GM12878 (cell line): ENCODE data around the gene SPAG6. TPM values are rescaled to one million over a fixed set of nuclear protein-coding genes. Genes with fewer than 3 reads are reported as not detected.

Source experiments
- ATAC-seq: fragments of 200-7000 bp; cut with Tn5 transposase; 3 replicates; pipeline ENCODE4 v1.9.1; 2020; ENCODE audit warnings: mild to moderate bottlenecking, moderate library complexity
- BruUV-seq: library from RNA; stranded (reverse); fragments of 400-500 nt; replicated peaks from 2 replicates; lab custom pipeline; 2021; lab: Mats Ljungman, UMichigan
- CTCF ChIA-PET: fragments of 300-600 bp; sonication (Branson Sonifier 250); formaldehyde crosslinking; extraction: SDS; loops from one replicate; lab custom pipeline; 2021; ENCODE audit warnings: inconsistent platforms; lab: Yijun Ruan, JAX
- POLR2A ChIA-PET: fragments of 350-600 bp; formaldehyde crosslinking; extraction: SDS; loops from one replicate; lab custom pipeline; 2021; ENCODE audit warnings: inconsistent platforms; lab: Charles Lee
- RAD21 ChIA-PET: fragments of 300-600 bp; sonication (Branson Sonifier 250); formaldehyde crosslinking; loops from one replicate; lab custom pipeline; 2023; ENCODE audit warnings: antibody characterized with exemption; ENCODE audit not compliant: unreplicated experiment; lab: Charles Lee
- SMC1A ChIA-PET: fragments of 300-600 bp; sonication (Branson Sonifier 250); formaldehyde crosslinking; loops from one replicate; lab custom pipeline; 2023; ENCODE audit not compliant: unreplicated experiment, uncharacterized antibody; lab: Charles Lee
- DNase-seq: peaks from one replicate; pipeline ENCODE4 v3.0.0-alpha.2; 2011; ENCODE audit warnings: low read depth, low spot score
- FAIRE-seq: peaks from 3 replicates; lab custom pipeline; 2011; peaks lifted over from hg19 to GRCh38; lab: Jason Lieb, UNC
- H2AFZ ChIP-seq: 2 replicates; pipeline ENCODE4 v1.6.0; 2011; ENCODE audit warnings: low read depth, low read length, control low read depth; ENCODE audit not compliant: control insufficient read depth
- H3K27ac ChIP-seq: 2 replicates; pipeline ENCODE4 v1.5.1; 2011; ENCODE audit warnings: control low read depth; ENCODE audit not compliant: control insufficient read depth, insufficient read depth
- H3K27me3 ChIP-seq, 2 experiments: replicated peaks in 1 of 2; 2 replicates each; pipeline versions ENCODE4 v1.6.0 to v1.6.1; 2011; ENCODE audit warnings: low read length in 1 of 2; ENCODE audit not compliant: control insufficient read depth in 2 of 2, insufficient read depth in 2 of 2
- H3K36me3 ChIP-seq, 2 experiments: 2 replicates each; pipeline ENCODE4 v1.5.1; 2011; ENCODE audit warnings: low read length in 1 of 2; ENCODE audit not compliant: control insufficient read depth in 2 of 2, insufficient read depth in 2 of 2
- H3K4me1 ChIP-seq: 2 replicates; pipeline ENCODE4 v1.6.1; 2011; ENCODE audit warnings: mild to moderate bottlenecking, low read length, moderate library complexity, mixed read lengths; ENCODE audit not compliant: control insufficient read depth, insufficient read depth
- H3K4me2 ChIP-seq: 2 replicates; pipeline ENCODE4 v1.6.0; 2011; ENCODE audit warnings: control low read depth; ENCODE audit not compliant: control insufficient read depth, insufficient read depth
- H3K4me3 ChIP-seq: fragments of 200-600 bp; sonication (generic); 2 replicates; pipeline ENCODE4 v1.5.1; 2016
- H3K79me2 ChIP-seq: 2 replicates; pipeline ENCODE4 v1.6.0; 2011; ENCODE audit warnings: low read length; ENCODE audit not compliant: control insufficient read depth, insufficient read depth
- H3K9ac ChIP-seq: 2 replicates; pipeline ENCODE4 v1.8.0; 2011; ENCODE audit warnings: low read length, control low read depth, mixed read lengths; ENCODE audit not compliant: control insufficient read depth, insufficient read depth
- H3K9me3 ChIP-seq: replicated peaks from 3 replicates; pipeline ENCODE4 v1.5.1; 2011; ENCODE audit warnings: mild to moderate bottlenecking, low read length; ENCODE audit not compliant: control insufficient read depth, insufficient read depth
- H4K20me1 ChIP-seq: 2 replicates; pipeline ENCODE4 v1.6.0; 2011; ENCODE audit not compliant: control insufficient read depth, insufficient read depth
- ASH2L ChIP-seq: fragments of 300-600, 200-600 bp; sonication (generic); IDR thresholded peaks from 2 replicates; pipeline ENCODE4 v1.6.1; 2017; ENCODE audit warnings: low read depth, mild to moderate bottlenecking, borderline replicate concordance
- BMI1 ChIP-seq: fragments of 450-650 bp; IDR thresholded peaks from 2 replicates; pipeline ENCODE4 v1.6.1; 2016; ENCODE audit warnings: mild to moderate bottlenecking, moderate library complexity, borderline replicate concordance
- CHD2 ChIP-seq: IDR thresholded peaks from 2 replicates; pipeline ENCODE4 v1.6.1; 2011; ENCODE audit warnings: low read depth, low read length, improper control_type of control experiment, borderline replicate concordance
- CUX1 ChIP-seq: IDR thresholded peaks from 2 replicates; pipeline ENCODE4 v1.6.1; 2012; ENCODE audit warnings: improper control_type of control experiment, low read depth, low read length; ENCODE audit not compliant: insufficient replicate concordance
- ELK1 ChIP-seq: IDR thresholded peaks from 2 replicates; pipeline ENCODE4 v1.6.1; 2012; ENCODE audit warnings: low read depth, low read length, improper control_type of control experiment
- HDGF ChIP-seq: fragments of 450-650 bp; IDR thresholded peaks from 2 replicates; pipeline ENCODE4 v1.6.1; 2016; ENCODE audit warnings: antibody characterized with exemption
- MEF2B ChIP-seq: fragments of 450-650 bp; IDR thresholded peaks from 2 replicates; pipeline ENCODE4 v1.6.1; 2018; ENCODE audit warnings: mild to moderate bottlenecking, moderate library complexity; ENCODE audit not compliant: partially characterized antibody, poor library complexity, severe bottlenecking
- NBN ChIP-seq: fragments of 450-650 bp; IDR thresholded peaks from 2 replicates; pipeline ENCODE4 v1.6.1; 2016
- PAX8 ChIP-seq: fragments of 450-650 bp; IDR thresholded peaks from 2 replicates; pipeline ENCODE4 v1.6.1; 2017; ENCODE audit warnings: mild to moderate bottlenecking, moderate library complexity
- POLR2AphosphoS5 ChIP-seq: IDR thresholded peaks from 2 replicates; pipeline ENCODE4 v1.6.1; 2011; ENCODE audit warnings: mild to moderate bottlenecking, low read length, inconsistent platforms
- RUNX3 ChIP-seq: IDR thresholded peaks from 2 replicates; pipeline ENCODE4 v1.6.1; 2012; ENCODE audit warnings: low read length, inconsistent platforms
- TBL1XR1 ChIP-seq: IDR thresholded peaks from 2 replicates; pipeline ENCODE4 v1.6.1; 2012; ENCODE audit warnings: low read depth, low read length, improper control_type of control experiment
- ZBED1 ChIP-seq: IDR thresholded peaks from 2 replicates; pipeline ENCODE4 v1.6.1; 2016; ENCODE audit warnings: borderline replicate concordance
- ZNF384 ChIP-seq: IDR thresholded peaks from 2 replicates; pipeline ENCODE4 v1.6.1; 2012; ENCODE audit warnings: low read depth, mild to moderate bottlenecking, low read length, improper control_type of control experiment, borderline replicate concordance
- WGBS: methylation state at CpG from one replicate; pipeline ENCODE4 v1.1.6; 2016; ENCODE audit warnings: low lambda C conversion rate; ENCODE audit not compliant: insufficient replicate concordance, insufficient coverage; ENCODE audit errors: missing lambda C conversion rate; 5-methylcytosine and 5-hydroxymethylcytosine counted together
- in situ Hi-C: fragments of 300-500 bp; cut with MboI; formaldehyde crosslinking; loops from 9 replicates; pipeline ENCODE4 v1.14.3; 2018; ENCODE audit warnings: mixed read lengths
- intact Hi-C: fragments of 100-400 bp; cut with micrococcal nuclease; formaldehyde crosslinking; loops from one replicate; pipeline ENCODE4 v1.14.2; 2022; ENCODE audit not compliant: unreplicated experiment
- polyA plus RNA-seq, 11 experiments: library from polyadenylated mRNA; depleted of rRNA in 4 of 11; unstranded in 6 of 11; stranded (reverse) in 5 of 11; fragments of >200 nt; fragmentation: Nextera tagmentation in 4 of 11; fragmentation: Illumina TruSeq in 1 of 11; extraction: Ambion mirVana in 4 of 11; extraction: Trizol in 1 of 11; gene quantifications; 1 replicate in 1 of 11; 2 replicates in 10 of 11; pipeline versions ENCODE4 v1.2.1 to v1.2.3, GENCODE V29; 2011 to 2016; ENCODE audit warnings: inconsistent platforms in 2 of 11, missing spikeins in 2 of 11, low read depth in 1 of 11
- total RNA-seq, 4 experiments: library from RNA; depleted of rRNA in 3 of 4; stranded (reverse); fragments of >200 nt in 3 of 4; fragmentation: Illumina TruSeq in 1 of 4; extraction: Trizol in 1 of 4; gene quantifications; 2 replicates each; pipeline versions ENCODE4 v1.2.1 to v1.2.3, GENCODE V29; 2013 to 2021

SPAG6 gene
- total and polyA plus RNA-seq, 10 of the 15 experiments (the other 5 are each of a cell fraction or from before 2014, with no cell fraction given) = 0.13 to 0.99 (median 0.40) TPM; not detected in 1

GRCh38 chr10:22339761-22340328 is 5.5 kb upstream of the SPAG6 start (continued):
- TF ChIP-seq HDGF (no peak), ZBED1 (peak; percentile 91; the same call in 1 of the 2 replicates), CHD2 (0 out of 2 replicates have a peak, but pooled peaks have one; percentile 12), BMI1 (peak; percentile 60), TBL1XR1 (no peak), NBN (0 out of 2 replicates have a peak, but pooled peaks have one; percentile 35), MEF2B (peak; percentile 57)

GRCh38 chr10:22340329-22341189 is 4.7 kb upstream of the SPAG6 start:
- WGBS = under 1% methylated on average over 51 of the region's 98 CpGs
- Histone ChIP-seq H3K4me2 (peak overlapping the region; percentile 99), H3K79me2 (no peaks in the 10 kb centered on the region), H3K27me3 (peaks cover 11 to 33% of the 10 kb centered on the region in 2 experiments), H3K4me1 (peaks cover 24% of the 10 kb centered on the region), H2AFZ (peak overlapping the region; percentile 89), H4K20me1 (no peaks in the 10 kb centered on the region), H3K4me3 (peak overlapping the region; percentile 66), H3K27ac (peak overlapping the region; percentile 77), H3K9ac (peak overlapping the region; percentile 88), H3K9me3 (no peaks in the 10 kb centered on the region; the same call in 2 of the 3 replicates), H3K36me3 (no peaks in the 10 kb centered on the region)
- ChIA-PET POLR2A (interaction anchor here (0.9 to 1.6 kb wide), 7 partner anchors 10 to 30 kb away, joined by 3 to 15 read pairs (median 3); partner anchors contain the start of gene COMMD3), SMC1A (interaction anchor here (0.6 to 2.2 kb wide), 9 partner anchors 9 to 389 kb away, joined by 3 to 8 read pairs (median 3); partner anchors contain the start of gene COMMD3), RAD21 (interaction anchor here (0.6 to 3.7 kb wide), 12 partner anchors 9 to 347 kb away, joined by 3 to 16 read pairs (median 4); partner anchors contain the start of gene COMMD3), CTCF (interaction anchor here (0.6 to 1.4 kb wide), 5 partner anchors 16 to 184 kb away, joined by 3 to 6 read pairs (median 4); no protein-coding TSS in a partner anchor)
- in situ Hi-C loops = no loop called here
- peak; percentile 69 for DNase-seq
- TSS peak; percentile 90 for BruUV-seq
- peak; percentile 13 for FAIRE-seq
- intact Hi-C loops = loop anchor here (1.0 to 5.0 kb wide), 3 partner anchors 18 to 382 kb away; no protein-coding TSS in a partner anchor
- ATAC-seq = peak; percentile 79
- TF ChIP-seq ELK1 = 0 out of 2 replicates have a peak, but pooled peaks have one; percentile 31
- TF ChIP-seq POLR2AphosphoS5 = peak; percentile 64
- TF ChIP-seq PAX8 = no peak
- peak; percentile 15 for TF ChIP-seq RUNX3
- peak; percentile 87; the same call in 1 of the 2 replicates for TF ChIP-seq ASH2L
- TF ChIP-seq CHD2 = 0 out of 2 replicates have a peak, but pooled peaks have one; percentile 1
- peak; percentile 99 for TF ChIP-seq ZNF384
- peak; percentile 70 for TF ChIP-seq CUX1
